Measurements from ENCODE around the gene TEC.
"Not testable (repeated sequence)": the region's sequence is repeated elsewhere in the genome, so short reads cannot be mapped to it uniquely, and the experiment has no call there.

TEC gene

GRCh38 chr4:48227662-48228061, 42.0 kb downstream of the TEC start:
- Histone ChIP-seq H3K4me3 (ENCODE audit: low read depth in 1 of 5, low read length in 5 of 5) (no peak overlapping the region), H3K27ac (ENCODE audit: low read depth, low read length) (no peak overlapping the region), H3K4me1 (ENCODE audit: control insufficient read depth in 5 of 5, insufficient read depth in 5 of 5, low read length in 5 of 5) (no peaks in the 10 kb centered on the region), H3K9me3 (ENCODE audit: control insufficient read depth in 5 of 5, low read length in 5 of 5) (no peaks in the 10 kb centered on the region), H3K27me3 (ENCODE audit: control insufficient read depth in 5 of 5, insufficient read depth in 4 of 5, low read length in 5 of 5) (no peaks in the 10 kb centered on the region), H3K36me3 (ENCODE audit: control insufficient read depth in 5 of 5, insufficient read depth in 5 of 5, low read length in 5 of 5) (no peaks in the 10 kb centered on the region), H3K9ac (ENCODE audit: low read length in 5 of 5) (no peak overlapping the region)

- H3K4me1 ChIP-seq (ENCODE audit: control insufficient read depth in 5 of 5, insufficient read depth in 5 of 5, low read length in 5 of 5) = no peaks in the 10 kb centered on the region
- H3K27me3 ChIP-seq (ENCODE audit: control insufficient read depth in 5 of 5, insufficient read depth in 4 of 5, low read length in 5 of 5) = no peaks in the 10 kb centered on the region
- H3K4me3 ChIP-seq (ENCODE audit: low read depth in 1 of 5, low read length in 5 of 5) = no peak overlapping the region
- no peaks in the 10 kb centered on the region for H3K36me3 ChIP-seq (ENCODE audit: control insufficient read depth in 5 of 5, insufficient read depth in 5 of 5, low read length in 5 of 5)
- H3K27ac ChIP-seq (ENCODE audit: low read depth, low read length) = no peak overlapping the region
- H3K9ac ChIP-seq (ENCODE audit: low read length in 5 of 5) = no peak overlapping the region
- H3K9me3 ChIP-seq (ENCODE audit: control insufficient read depth in 5 of 5, low read length in 5 of 5) = no peaks in the 10 kb centered on the region
Measured at GRCh38 chr4:48226199-48226598, 43.4 kb downstream of the TEC start.

GRCh38 chr4:48225368-48226141, 44.1 kb downstream of the TEC start:
- Histone ChIP-seq H3K9ac (ENCODE audit: low read length in 5 of 5) (no peak overlapping the region), H3K9me3 (ENCODE audit: control insufficient read depth in 5 of 5, low read length in 5 of 5) (no peaks in the 10 kb centered on the region), H3K4me3 (ENCODE audit: low read depth in 1 of 5, low read length in 5 of 5) (no peak overlapping the region), H3K27me3 (ENCODE audit: control insufficient read depth in 5 of 5, insufficient read depth in 4 of 5, low read length in 5 of 5) (no peaks in the 10 kb centered on the region), H3K36me3 (ENCODE audit: control insufficient read depth in 5 of 5, insufficient read depth in 5 of 5, low read length in 5 of 5) (no peaks in the 10 kb centered on the region), H3K4me1 (ENCODE audit: control insufficient read depth in 5 of 5, insufficient read depth in 5 of 5, low read length in 5 of 5) (no peaks in the 10 kb centered on the region), H3K27ac (ENCODE audit: low read depth, low read length) (no peak overlapping the region)

GRCh38 chr4:48224606-48225005, 45.0 kb downstream of the TEC start:
- Histone ChIP-seq H3K27me3 (ENCODE audit: control insufficient read depth in 5 of 5, insufficient read depth in 4 of 5, low read length in 5 of 5) (no peaks in the 10 kb centered on the region), H3K36me3 (ENCODE audit: control insufficient read depth in 5 of 5, insufficient read depth in 5 of 5, low read length in 5 of 5) (no peaks in the 10 kb centered on the region), H3K9ac (ENCODE audit: low read length in 5 of 5) (no peak overlapping the region), H3K4me3 (ENCODE audit: low read depth in 1 of 5, low read length in 5 of 5) (no peak overlapping the region), H3K9me3 (ENCODE audit: control insufficient read depth in 5 of 5, low read length in 5 of 5) (no peaks in the 10 kb centered on the region), H3K27ac (ENCODE audit: low read depth, low read length) (no peak overlapping the region), H3K4me1 (ENCODE audit: control insufficient read depth in 5 of 5, insufficient read depth in 5 of 5, low read length in 5 of 5) (no peaks in the 10 kb centered on the region)

GRCh38 chr4:48223633-48224295, 45.9 kb downstream of the TEC start:
- Histone ChIP-seq H3K27ac (ENCODE audit: low read depth, low read length) (no peak overlapping the region), H3K4me1 (ENCODE audit: control insufficient read depth in 5 of 5, insufficient read depth in 5 of 5, low read length in 5 of 5) (no peaks in the 10 kb centered on the region), H3K9ac (ENCODE audit: low read length in 5 of 5) (no peak overlapping the region), H3K36me3 (ENCODE audit: control insufficient read depth in 5 of 5, insufficient read depth in 5 of 5, low read length in 5 of 5) (no peaks in the 10 kb centered on the region), H3K27me3 (ENCODE audit: control insufficient read depth in 5 of 5, insufficient read depth in 4 of 5, low read length in 5 of 5) (no peaks in the 10 kb centered on the region), H3K9me3 (ENCODE audit: control insufficient read depth in 5 of 5, low read length in 5 of 5) (no peaks in the 10 kb centered on the region), H3K4me3 (ENCODE audit: low read depth in 1 of 5, low read length in 5 of 5) (no peak overlapping the region)

- no peak overlapping the region for H3K4me3 ChIP-seq (ENCODE audit: low read depth in 1 of 5, low read length in 5 of 5)
- no peaks in the 10 kb centered on the region for H3K36me3 ChIP-seq (ENCODE audit: control insufficient read depth in 5 of 5, insufficient read depth in 5 of 5, low read length in 5 of 5)
- H3K9me3 ChIP-seq (ENCODE audit: control insufficient read depth in 5 of 5, low read length in 5 of 5) = no peaks in the 10 kb centered on the region
- no peaks in the 10 kb centered on the region for H3K4me1 ChIP-seq (ENCODE audit: control insufficient read depth in 5 of 5, insufficient read depth in 5 of 5, low read length in 5 of 5)
- H3K27ac ChIP-seq (ENCODE audit: low read depth, low read length) = no peak overlapping the region
- no peaks in the 10 kb centered on the region for H3K27me3 ChIP-seq (ENCODE audit: control insufficient read depth in 5 of 5, insufficient read depth in 4 of 5, low read length in 5 of 5)
- H3K9ac ChIP-seq (ENCODE audit: low read length in 5 of 5) = no peak overlapping the region
Measured at GRCh38 chr4:48222491-48222890, 47.1 kb downstream of the TEC start.

- not testable (repeated sequence) for H3K36me3 ChIP-seq (ENCODE audit: control insufficient read depth in 5 of 5, insufficient read depth in 5 of 5, low read length in 5 of 5); H3K27me3 ChIP-seq (ENCODE audit: control insufficient read depth in 5 of 5, insufficient read depth in 4 of 5, low read length in 5 of 5); H3K9ac ChIP-seq (ENCODE audit: low read length in 5 of 5); H3K4me1 ChIP-seq (ENCODE audit: control insufficient read depth in 5 of 5, insufficient read depth in 5 of 5, low read length in 5 of 5); H3K9me3 ChIP-seq (ENCODE audit: control insufficient read depth in 5 of 5, low read length in 5 of 5); H3K4me3 ChIP-seq (ENCODE audit: low read depth in 1 of 5, low read length in 5 of 5); H3K27ac ChIP-seq (ENCODE audit: low read depth, low read length)
Measured at GRCh38 chr4:48219430-48219829, 50.2 kb downstream of the TEC start.

GRCh38 chr4:48216563-48216962, 53.1 kb downstream of the TEC start:
- no peaks in the 10 kb centered on the region for H3K36me3 ChIP-seq (ENCODE audit: control insufficient read depth in 5 of 5, insufficient read depth in 5 of 5, low read length in 5 of 5)
- no peaks in the 10 kb centered on the region for H3K4me1 ChIP-seq (ENCODE audit: control insufficient read depth in 5 of 5, insufficient read depth in 5 of 5, low read length in 5 of 5)
- H3K4me3 ChIP-seq (ENCODE audit: low read depth in 1 of 5, low read length in 5 of 5) = no peak overlapping the region
- no peaks in the 10 kb centered on the region for H3K27me3 ChIP-seq (ENCODE audit: control insufficient read depth in 5 of 5, insufficient read depth in 4 of 5, low read length in 5 of 5)
- no peak overlapping the region for H3K27ac ChIP-seq (ENCODE audit: low read depth, low read length)
- H3K9me3 ChIP-seq (ENCODE audit: control insufficient read depth in 5 of 5, low read length in 5 of 5) = no peaks in the 10 kb centered on the region
- no peak overlapping the region for H3K9ac ChIP-seq (ENCODE audit: low read length in 5 of 5)

- no peak overlapping the region for H3K9ac ChIP-seq (ENCODE audit: low read length in 5 of 5)
- no peak overlapping the region for H3K4me3 ChIP-seq (ENCODE audit: low read depth in 1 of 5, low read length in 5 of 5)
- H3K9me3 ChIP-seq (ENCODE audit: control insufficient read depth in 5 of 5, low read length in 5 of 5) = no peaks in the 10 kb centered on the region
- H3K27me3 ChIP-seq (ENCODE audit: control insufficient read depth in 5 of 5, insufficient read depth in 4 of 5, low read length in 5 of 5) = no peaks in the 10 kb centered on the region
- no peak overlapping the region for H3K27ac ChIP-seq (ENCODE audit: low read depth, low read length)
- no peaks in the 10 kb centered on the region for H3K36me3 ChIP-seq (ENCODE audit: control insufficient read depth in 5 of 5, insufficient read depth in 5 of 5, low read length in 5 of 5)
- no peaks in the 10 kb centered on the region for H3K4me1 ChIP-seq (ENCODE audit: control insufficient read depth in 5 of 5, insufficient read depth in 5 of 5, low read length in 5 of 5)
Measured at GRCh38 chr4:48215977-48216376, 53.7 kb downstream of the TEC start.

GRCh38 chr4:48212165-48212564, 57.5 kb downstream of the TEC start:
- H3K4me1 ChIP-seq (ENCODE audit: control insufficient read depth in 5 of 5, insufficient read depth in 5 of 5, low read length in 5 of 5) = no peaks in the 10 kb centered on the region
- no peaks in the 10 kb centered on the region for H3K9me3 ChIP-seq (ENCODE audit: control insufficient read depth in 5 of 5, low read length in 5 of 5)
- H3K36me3 ChIP-seq (ENCODE audit: control insufficient read depth in 5 of 5, insufficient read depth in 5 of 5, low read length in 5 of 5) = no peaks in the 10 kb centered on the region
- H3K9ac ChIP-seq (ENCODE audit: low read length in 5 of 5) = no peak overlapping the region
- H3K27me3 ChIP-seq (ENCODE audit: control insufficient read depth in 5 of 5, insufficient read depth in 4 of 5, low read length in 5 of 5) = no peaks in the 10 kb centered on the region
- H3K4me3 ChIP-seq (ENCODE audit: low read depth in 1 of 5, low read length in 5 of 5) = no peak overlapping the region
- H3K27ac ChIP-seq (ENCODE audit: low read depth, low read length) = no peak overlapping the region

All from subcutaneous abdominal adipose tissue (tissue), 5 donors.